Panc1 (cell line): ENCODE measurements around the gene BAIAP2L2. TPM values are rescaled to one million over a fixed set of nuclear protein-coding genes. Genes with fewer than 3 reads are reported as not detected.

Source experiments
- ATAC-seq: fragments of 200-7000 bp; cut with Tn5 transposase; 2 replicates; pipeline ENCODE4 v1.9.1; 2020; ENCODE audit warnings: mild to moderate bottlenecking, moderate library complexity
- BruUV-seq: library from RNA; stranded (reverse); fragments of 400-500 nt; replicated peaks from 2 replicates; lab custom pipeline; 2021; lab: Mats Ljungman, UMichigan
- CTCF ChIA-PET: fragments of 300-600 bp; sonication (Branson Sonifier 250); formaldehyde crosslinking; loops from one replicate; lab custom pipeline; 2022; ENCODE audit warnings: antibody characterized with exemption; lab: Charles Lee
- POLR2A ChIA-PET: fragments of 300-600 bp; sonication (Branson Sonifier 250); formaldehyde crosslinking; loops from one replicate; lab custom pipeline; 2022; ENCODE audit warnings: antibody characterized with exemption; lab: Charles Lee
- DNase-seq: peaks from one replicate; pipeline ENCODE4 v3.0.0-alpha.2; 2010; ENCODE audit warnings: low read depth, low spot score
- H3K27ac ChIP-seq: 2 replicates; pipeline ENCODE4 v1.5.1; 2011; ENCODE audit warnings: mild to moderate bottlenecking, low read length, inconsistent platforms
- H3K27me3 ChIP-seq: fragments of 200-500 bp; sonication (Bioruptor generic); 2 replicates; pipeline ENCODE4 v1.6.0; 2014; ENCODE audit warnings: low read length, inconsistent platforms; ENCODE audit not compliant: control insufficient read depth, insufficient read depth
- H3K36me3 ChIP-seq: fragments of 200-500 bp; sonication (Bioruptor generic); 2 replicates; pipeline ENCODE4 v1.5.1; 2014; ENCODE audit warnings: inconsistent platforms, mild to moderate bottlenecking, low read length, moderate library complexity; ENCODE audit not compliant: control insufficient read depth, insufficient read depth
- H3K4me1 ChIP-seq: 2 replicates; pipeline ENCODE4 v1.5.1; 2011; ENCODE audit warnings: inconsistent platforms, mild to moderate bottlenecking, low read length, moderate library complexity; ENCODE audit not compliant: control insufficient read depth, insufficient read depth
- H3K4me3 ChIP-seq, 2 experiments: 2 replicates each; pipeline ENCODE4 v1.5.1; 2011 to 2012; ENCODE audit warnings: low read depth in 2 of 2, low read length in 2 of 2, mild to moderate bottlenecking in 2 of 2, inconsistent platforms in 1 of 2, moderate library complexity in 1 of 2
- H3K9me3 ChIP-seq: fragments of 200-500 bp; sonication (Bioruptor generic); 2 replicates; pipeline ENCODE4 v1.5.1; 2014; ENCODE audit warnings: low read depth, mild to moderate bottlenecking, inconsistent platforms, low read length, moderate library complexity; ENCODE audit not compliant: control insufficient read depth, insufficient read depth
- CTCF ChIP-seq: fragments of 450-650 bp; IDR thresholded peaks from 2 replicates; pipeline ENCODE4 v1.5.1; 2017; ENCODE audit warnings: mild to moderate bottlenecking
- POLR2AphosphoS5 ChIP-seq: IDR thresholded peaks from 2 replicates; pipeline ENCODE4 v1.6.1; 2012; ENCODE audit warnings: mild to moderate bottlenecking, low read depth, low read length, moderate library complexity
- SIN3A ChIP-seq: IDR thresholded peaks from 2 replicates; pipeline ENCODE4 v1.6.1; 2012; ENCODE audit warnings: low read depth, mild to moderate bottlenecking, low read length, moderate library complexity, borderline replicate concordance; ENCODE audit not compliant: insufficient read depth
- TCF7L2 ChIP-seq: IDR thresholded peaks from 2 replicates; pipeline ENCODE4 v1.6.1; 2011; ENCODE audit warnings: mild to moderate bottlenecking, low read depth, low read length, inconsistent platforms
- in situ Hi-C: cut with HindIII; loops from 2 replicates; pipeline ENCODE4 v1.10.0; 2016; ENCODE audit warnings: low sequenced_read_pairs, low pct_unique_long_range_greater_than_20kb
- intact Hi-C: fragments of 100-400 bp; cut with micrococcal nuclease; formaldehyde crosslinking; loops from one replicate; pipeline ENCODE4 v1.10.0; 2022; ENCODE audit not compliant: unreplicated experiment
- total RNA-seq: library from RNA; stranded (reverse); gene quantifications from one replicate; pipeline ENCODE4 v1.2.1, GENCODE V29; 2021; ENCODE audit not compliant: unreplicated experiment
- TF ChIP-seq, protein P1 (sequence below), 2 experiments: IDR thresholded peaks; 2 replicates each; pipeline ENCODE4 v1.6.1; 2011 to 2012; ENCODE audit warnings: low read depth in 2 of 2, control low read depth in 1 of 2, low read length in 1 of 2, mild to moderate bottlenecking in 1 of 2, moderate library complexity in 1 of 2; ENCODE audit not compliant: insufficient read depth in 1 of 2

The BAIAP2L2 gene
- total RNA-seq, 1 experiment from 2014 or later, result 0.18 TPM

DNA sequence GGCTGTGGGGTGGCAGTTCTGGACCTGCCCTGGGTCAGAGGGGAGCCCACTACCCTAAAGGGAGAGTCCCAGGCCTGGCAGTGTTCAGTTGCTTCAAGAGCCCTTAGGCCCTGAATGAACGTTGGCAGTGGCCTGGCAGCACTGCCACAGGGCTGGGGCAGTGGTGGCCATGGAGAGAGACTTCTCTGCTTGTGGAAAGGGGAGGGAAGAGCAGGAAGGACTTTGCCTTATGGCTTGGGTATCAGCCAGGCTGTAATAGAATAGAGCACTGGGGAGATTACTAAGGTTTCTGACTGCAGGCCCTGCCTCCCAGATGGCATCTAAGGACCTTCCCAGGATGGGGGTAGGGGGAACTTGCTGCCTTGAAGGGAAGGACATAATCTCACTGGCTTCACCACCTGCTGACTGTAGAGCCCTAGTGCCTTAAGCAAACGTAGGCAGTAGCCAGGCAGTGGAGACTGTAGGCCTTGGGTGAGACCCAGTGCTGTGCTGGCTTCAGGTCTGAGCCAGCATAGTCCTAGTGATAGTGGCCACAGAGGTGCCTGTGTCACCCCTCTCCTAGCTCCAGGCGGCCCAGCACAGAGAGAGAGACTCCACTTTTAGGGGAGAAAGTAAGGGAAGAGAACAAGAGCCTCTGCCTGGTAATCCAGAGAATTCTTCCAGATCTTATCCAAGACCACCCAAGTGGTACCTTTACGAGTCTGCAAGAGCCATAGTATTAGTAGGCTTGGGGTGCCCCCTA lies 43.5 kb upstream of the BAIAP2L2 start:
- BruUV-seq, result no TSS peak
- POLR2A ChIA-PET, result interaction anchor here (0.7 kb wide), 1 partner anchor 575 kb away, joined by 5 read pairs; no protein-coding TSS in a partner anchor
- Histone ChIP-seq H3K27me3 (no peaks in the 10 kb centered on the region), H3K4me3 (no peak overlapping the region), H3K4me1 (no peaks in the 10 kb centered on the region), H3K9me3 (no peaks in the 10 kb centered on the region), H3K27ac (no peak overlapping the region), H3K36me3 (no peaks in the 10 kb centered on the region)
- in situ Hi-C loops, result no loop called here
- CTCF ChIA-PET, result no interaction called here
- intact Hi-C loops, result no loop called here
- no peak for DNase-seq
- 0 out of 2 replicates have a peak, but pooled peaks have one; percentile 65 for ATAC-seq
- TF ChIP-seq SIN3A (no peak), POLR2AphosphoS5 (no peak), CTCF (no peak), TCF7L2 (no peak)
- TF ChIP-seq, protein P1, sequence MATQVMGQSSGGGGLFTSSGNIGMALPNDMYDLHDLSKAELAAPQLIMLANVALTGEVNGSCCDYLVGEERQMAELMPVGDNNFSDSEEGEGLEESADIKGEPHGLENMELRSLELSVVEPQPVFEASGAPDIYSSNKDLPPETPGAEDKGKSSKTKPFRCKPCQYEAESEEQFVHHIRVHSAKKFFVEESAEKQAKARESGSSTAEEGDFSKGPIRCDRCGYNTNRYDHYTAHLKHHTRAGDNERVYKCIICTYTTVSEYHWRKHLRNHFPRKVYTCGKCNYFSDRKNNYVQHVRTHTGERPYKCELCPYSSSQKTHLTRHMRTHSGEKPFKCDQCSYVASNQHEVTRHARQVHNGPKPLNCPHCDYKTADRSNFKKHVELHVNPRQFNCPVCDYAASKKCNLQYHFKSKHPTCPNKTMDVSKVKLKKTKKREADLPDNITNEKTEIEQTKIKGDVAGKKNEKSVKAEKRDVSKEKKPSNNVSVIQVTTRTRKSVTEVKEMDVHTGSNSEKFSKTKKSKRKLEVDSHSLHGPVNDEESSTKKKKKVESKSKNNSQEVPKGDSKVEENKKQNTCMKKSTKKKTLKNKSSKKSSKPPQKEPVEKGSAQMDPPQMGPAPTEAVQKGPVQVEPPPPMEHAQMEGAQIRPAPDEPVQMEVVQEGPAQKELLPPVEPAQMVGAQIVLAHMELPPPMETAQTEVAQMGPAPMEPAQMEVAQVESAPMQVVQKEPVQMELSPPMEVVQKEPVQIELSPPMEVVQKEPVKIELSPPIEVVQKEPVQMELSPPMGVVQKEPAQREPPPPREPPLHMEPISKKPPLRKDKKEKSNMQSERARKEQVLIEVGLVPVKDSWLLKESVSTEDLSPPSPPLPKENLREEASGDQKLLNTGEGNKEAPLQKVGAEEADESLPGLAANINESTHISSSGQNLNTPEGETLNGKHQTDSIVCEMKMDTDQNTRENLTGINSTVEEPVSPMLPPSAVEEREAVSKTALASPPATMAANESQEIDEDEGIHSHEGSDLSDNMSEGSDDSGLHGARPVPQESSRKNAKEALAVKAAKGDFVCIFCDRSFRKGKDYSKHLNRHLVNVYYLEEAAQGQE (IDR thresholded peaks at IDR 0.05; ENCODE audit: insufficient read depth in 1 of 2, low read depth in 2 of 2, low read length in 1 of 2), result no peak

- TF ChIP-seq SIN3A, result no peak
- no peak for TF ChIP-seq POLR2AphosphoS5
- TF ChIP-seq CTCF, result no peak
- TF ChIP-seq TCF7L2, result no peak
- TF ChIP-seq, protein P1 (IDR thresholded peaks at IDR 0.05; ENCODE audit: insufficient read depth in 1 of 2, low read depth in 2 of 2, low read length in 1 of 2), result no peak
- Histone ChIP-seq H3K4me3 (no peak overlapping the region), H3K36me3 (no peaks in the 10 kb centered on the region), H3K27ac (no peak overlapping the region), H3K27me3 (no peaks in the 10 kb centered on the region), H3K9me3 (no peaks in the 10 kb centered on the region), H3K4me1 (no peaks in the 10 kb centered on the region)
- ChIA-PET CTCF (no interaction called here), POLR2A (no interaction called here)
- intact Hi-C loops (no loop called here), in situ Hi-C loops (no loop called here)
- ATAC-seq (no peak), DNase-seq (no peak)
- BruUV-seq, result no TSS peak
Measured at GRCh38 chr22:38151126-38151500, 40.6 kb upstream of the BAIAP2L2 start.
